ENCODE data around the gene CHAC1.

Gene CHAC1

GRCh38 chr15:40925495-40925862, 27.8 kb upstream of the CHAC1 start:
- no peak for DNase-seq

DNA sequence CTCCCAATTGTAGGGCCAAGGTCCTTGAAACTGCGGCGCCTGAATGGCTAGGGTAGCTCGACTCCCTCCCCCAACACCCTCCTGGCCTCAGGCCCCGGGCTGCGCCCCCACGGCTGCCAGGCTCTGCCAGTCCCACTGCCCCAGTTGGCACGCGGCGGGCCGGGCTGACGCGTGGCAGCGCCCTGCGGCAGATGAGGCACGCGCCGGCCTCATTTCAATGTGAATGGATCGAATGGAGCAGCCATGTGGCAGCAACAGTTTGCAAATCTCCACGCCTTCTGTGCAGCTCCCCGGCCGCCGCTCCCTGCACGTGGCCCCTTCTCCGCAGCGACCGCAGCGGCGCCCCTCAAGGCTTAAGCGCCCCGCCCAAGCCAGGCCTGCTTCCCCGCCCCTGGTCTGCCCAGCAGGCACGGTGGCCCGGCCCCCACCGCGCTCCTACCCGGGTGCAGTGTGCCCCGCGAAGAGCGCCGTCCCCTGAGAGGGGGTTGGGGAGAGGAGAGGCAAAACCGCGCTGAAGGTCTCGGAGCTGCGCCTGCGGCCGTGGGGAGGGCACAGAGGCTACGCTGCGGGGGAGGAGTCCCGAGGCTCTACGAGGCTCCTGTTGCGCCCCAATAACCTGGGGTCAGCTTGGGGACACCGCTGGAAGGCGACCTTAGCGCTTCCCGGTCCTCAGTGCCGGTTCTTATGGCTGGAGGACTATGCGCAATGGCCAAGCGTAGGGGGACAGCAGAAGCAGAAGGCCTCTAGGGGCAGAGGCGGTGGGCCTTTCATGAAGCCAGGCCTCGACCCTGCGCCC, 27.2 kb upstream of the CHAC1 start:
- no peak for DNase-seq

DNA sequence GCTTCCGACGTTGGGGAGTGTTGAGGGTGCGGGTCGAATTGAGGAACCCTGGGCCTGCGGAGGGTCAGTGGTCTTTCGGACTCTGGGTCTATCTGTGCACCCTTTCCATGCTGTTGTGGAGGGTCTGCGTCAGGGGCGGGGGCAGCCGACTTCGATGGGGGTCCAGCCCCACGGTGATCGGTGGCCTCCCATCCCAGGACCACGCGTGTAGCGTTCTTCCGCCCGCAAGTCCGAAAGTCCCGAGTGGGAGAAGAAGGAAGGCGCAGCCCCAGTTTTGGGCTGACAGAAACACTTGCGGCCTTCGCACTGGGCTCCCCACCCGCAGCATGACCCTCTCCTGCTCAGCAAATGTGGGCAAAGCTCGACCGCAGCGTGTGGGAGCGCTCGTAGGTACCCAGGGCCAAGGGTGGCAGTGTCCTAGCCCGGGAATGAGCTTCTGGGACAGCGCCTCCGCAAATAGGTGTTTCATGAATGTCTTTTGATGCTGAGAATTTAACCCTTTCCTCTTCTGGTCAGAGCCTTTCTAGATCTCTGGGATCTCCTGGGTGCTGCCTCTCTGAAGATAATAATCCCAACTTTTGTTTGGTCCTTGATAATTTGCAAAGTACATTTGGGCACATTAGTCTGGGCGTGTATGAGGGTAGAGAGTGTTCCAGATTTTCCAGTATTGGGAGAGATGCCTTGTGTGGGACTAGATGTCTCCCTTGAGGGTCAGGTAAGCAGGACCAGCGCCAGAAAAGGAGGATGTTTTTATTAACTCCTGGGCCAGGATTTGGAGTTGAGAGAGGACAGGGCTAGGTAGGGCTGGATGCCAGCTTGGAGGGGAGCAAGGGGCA, 26.4 kb upstream of the CHAC1 start:
- DNase-seq = no peak

- no peak for DNase-seq
Measured at GRCh38 chr15:40927495-40927872, 25.8 kb upstream of the CHAC1 start.

DNA sequence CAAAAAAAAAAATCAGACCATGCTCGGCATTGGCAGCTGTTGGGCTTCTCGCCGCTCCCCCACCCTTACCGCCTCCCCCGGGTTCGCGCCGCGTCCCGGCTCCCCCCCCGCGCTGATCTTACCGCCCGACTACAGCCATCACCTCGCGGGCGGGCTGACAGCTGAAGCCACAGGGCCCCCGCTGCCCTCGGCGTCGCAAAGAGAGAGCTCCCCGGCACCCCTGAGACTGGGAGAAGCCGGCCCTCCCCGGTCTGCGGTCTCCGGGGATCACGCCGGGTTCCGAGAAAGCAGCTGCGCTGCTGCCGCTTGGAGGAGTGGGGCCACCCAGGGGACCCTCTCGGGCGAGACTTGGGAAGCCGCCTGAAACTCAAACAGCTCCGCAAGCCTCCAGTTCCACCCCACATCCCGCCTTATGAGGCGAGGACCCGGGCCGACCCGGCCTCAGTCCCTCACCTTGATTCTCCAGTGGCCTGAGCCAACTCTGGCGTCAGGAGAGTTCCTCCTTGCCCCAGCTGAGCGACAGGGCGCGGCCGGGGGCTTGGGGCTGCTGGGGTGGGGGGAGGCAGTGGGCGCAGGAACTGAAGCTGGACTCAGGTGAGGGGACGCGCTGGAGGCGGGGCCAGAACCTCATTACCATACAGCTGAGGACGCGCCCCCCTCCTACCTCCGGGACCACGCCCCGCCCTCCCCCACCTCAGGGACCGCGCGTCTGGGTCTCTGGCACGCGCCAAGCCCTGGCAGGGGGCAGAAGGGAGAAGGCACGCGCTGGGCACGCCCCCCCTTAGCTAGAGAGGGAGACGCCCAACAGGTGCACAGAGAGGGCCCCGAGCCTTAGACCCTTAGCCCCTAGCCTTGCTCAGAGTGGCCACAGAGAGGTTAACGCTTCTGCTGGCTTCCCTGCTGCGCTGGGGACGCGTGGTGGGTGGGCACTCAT, 25.1 kb upstream of the CHAC1 start:
- no peak for DNase-seq

- DNase-seq = peak; percentile 12
Measured at GRCh38 chr15:40928821-40929659, 24.2 kb upstream of the CHAC1 start, which contains the start of gene DLL4. Gene DLL4, plus strand, starts transcription at chr15:40929340. Its CDS starts 329 bp downstream, at chr15:40929669.

- DNase-seq = peak; percentile 32
Measured at GRCh38 chr15:40929660-40930429, 23.4 kb upstream of the CHAC1 start.

GRCh38 chr15:40930430-40931299, 22.6 kb upstream of the CHAC1 start:
- DNase-seq = no peak

DNA sequence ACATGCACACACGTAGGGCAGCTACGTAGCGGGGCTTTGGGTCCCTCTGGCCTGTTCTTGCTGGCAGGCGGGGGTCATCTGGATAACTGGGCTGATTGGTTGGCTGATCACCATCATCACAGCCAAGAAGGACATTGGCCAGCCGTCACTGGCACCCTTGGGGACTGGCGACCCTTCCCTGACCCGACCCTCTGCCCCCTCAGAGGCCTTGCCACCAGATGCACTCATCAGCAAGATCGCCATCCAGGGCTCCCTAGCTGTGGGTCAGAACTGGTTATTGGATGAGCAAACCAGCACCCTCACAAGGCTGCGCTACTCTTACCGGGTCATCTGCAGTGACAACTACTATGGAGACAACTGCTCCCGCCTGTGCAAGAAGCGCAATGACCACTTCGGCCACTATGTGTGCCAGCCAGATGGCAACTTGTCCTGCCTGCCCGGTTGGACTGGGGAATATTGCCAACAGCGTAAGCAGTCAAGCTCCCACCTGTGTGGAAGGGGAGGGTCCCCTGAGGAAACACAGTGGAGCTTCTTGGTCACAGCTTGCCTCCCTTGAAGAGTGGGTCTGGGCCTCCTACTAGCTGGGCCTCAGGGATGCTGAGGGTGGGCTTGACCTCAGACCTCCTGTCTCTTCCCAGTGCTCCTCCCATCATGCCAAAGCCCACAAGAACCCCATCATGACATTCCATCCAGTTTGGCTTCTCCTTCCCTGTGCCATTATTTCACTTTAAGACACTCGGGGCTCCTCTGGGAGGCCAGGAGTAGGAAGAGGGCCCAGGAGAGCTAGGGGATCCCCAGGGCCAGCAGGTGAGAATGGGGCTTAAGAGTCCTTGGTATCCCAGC, 21.8 kb upstream of the CHAC1 start:
- no peak for DNase-seq

DNA sequence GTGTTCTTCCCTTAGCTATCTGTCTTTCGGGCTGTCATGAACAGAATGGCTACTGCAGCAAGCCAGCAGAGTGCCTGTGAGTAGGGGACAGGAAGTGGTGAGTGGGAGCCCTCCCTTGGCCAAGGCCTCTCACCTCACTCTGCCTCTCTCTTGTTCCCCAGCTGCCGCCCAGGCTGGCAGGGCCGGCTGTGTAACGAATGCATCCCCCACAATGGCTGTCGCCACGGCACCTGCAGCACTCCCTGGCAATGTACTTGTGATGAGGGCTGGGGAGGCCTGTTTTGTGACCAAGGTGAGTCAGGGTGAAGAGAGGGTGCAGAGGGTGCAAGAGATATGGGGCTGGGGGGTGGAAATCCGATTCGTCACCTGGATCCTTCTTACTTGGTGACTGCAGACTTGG, 21.1 kb upstream of the CHAC1 start:
- DNase-seq = no peak

DNA sequence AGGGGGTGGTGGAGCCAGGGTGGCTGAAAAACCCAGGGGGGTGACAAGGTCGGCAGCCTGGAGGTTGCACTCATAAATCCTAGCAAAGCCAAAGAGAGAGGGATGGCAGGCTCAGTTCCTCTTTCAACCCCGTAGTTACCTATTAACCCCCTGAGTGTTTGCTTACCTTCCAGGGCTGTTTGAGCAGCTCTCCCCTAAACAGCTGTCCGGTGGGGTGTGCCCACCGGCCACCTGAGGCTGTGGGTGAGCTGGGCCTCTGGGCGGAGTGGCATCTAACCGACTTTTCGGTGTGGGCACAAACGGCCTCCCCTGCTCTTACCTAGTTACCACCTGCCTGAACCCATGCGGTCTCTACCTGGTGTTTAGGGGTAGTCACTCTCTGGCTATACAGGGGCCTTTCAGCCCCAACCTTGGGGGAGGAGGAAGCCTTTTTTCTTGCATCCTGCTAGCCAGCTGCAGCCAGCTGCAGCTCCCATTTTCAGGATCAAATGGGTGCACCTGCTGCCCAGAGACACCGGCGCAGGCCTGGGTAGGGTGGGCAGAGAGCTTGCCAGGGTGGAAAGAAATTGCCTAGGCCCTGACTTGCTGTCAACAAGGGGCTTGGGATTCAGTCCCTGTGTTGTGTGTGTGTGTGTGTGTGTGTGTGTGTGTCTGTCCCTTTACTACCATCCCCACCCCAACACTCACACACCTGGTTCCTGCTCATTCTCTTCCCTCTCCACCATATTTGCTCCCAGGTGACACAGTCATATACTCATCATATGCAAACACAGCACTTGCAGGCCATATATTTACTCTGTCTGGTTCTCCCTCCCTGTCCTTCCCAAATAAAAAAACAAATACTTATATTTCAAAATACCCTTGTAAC, 20.4 kb upstream of the CHAC1 start:
- no peak for DNase-seq

DNA sequence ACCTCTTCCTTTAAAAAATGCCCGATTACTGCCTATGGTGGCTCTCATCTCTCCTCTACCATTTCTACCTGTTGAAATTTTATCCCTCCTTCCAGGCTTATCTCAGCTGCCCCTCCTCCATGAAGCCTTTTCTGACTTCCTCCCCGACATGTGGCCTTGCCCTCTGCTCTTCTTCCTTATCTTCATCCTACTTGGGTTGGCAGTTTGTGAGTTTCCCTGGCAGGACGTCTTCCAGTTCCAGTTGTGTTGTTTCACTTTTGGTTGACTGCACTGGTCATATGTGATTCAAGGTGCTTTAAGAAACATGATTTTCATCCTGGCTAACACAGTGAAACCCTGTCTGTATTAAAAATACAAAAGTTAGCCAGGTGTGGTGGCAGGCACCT, 19.8 kb upstream of the CHAC1 start:
- DNase-seq = no peak

GRCh38 chr15:40934457-40934856, 18.8 kb upstream of the CHAC1 start:
- no peak for DNase-seq

GRCh38 chr15:40936234-40936708, 17.0 kb upstream of the CHAC1 start:
- DNase-seq = no peak

DNA sequence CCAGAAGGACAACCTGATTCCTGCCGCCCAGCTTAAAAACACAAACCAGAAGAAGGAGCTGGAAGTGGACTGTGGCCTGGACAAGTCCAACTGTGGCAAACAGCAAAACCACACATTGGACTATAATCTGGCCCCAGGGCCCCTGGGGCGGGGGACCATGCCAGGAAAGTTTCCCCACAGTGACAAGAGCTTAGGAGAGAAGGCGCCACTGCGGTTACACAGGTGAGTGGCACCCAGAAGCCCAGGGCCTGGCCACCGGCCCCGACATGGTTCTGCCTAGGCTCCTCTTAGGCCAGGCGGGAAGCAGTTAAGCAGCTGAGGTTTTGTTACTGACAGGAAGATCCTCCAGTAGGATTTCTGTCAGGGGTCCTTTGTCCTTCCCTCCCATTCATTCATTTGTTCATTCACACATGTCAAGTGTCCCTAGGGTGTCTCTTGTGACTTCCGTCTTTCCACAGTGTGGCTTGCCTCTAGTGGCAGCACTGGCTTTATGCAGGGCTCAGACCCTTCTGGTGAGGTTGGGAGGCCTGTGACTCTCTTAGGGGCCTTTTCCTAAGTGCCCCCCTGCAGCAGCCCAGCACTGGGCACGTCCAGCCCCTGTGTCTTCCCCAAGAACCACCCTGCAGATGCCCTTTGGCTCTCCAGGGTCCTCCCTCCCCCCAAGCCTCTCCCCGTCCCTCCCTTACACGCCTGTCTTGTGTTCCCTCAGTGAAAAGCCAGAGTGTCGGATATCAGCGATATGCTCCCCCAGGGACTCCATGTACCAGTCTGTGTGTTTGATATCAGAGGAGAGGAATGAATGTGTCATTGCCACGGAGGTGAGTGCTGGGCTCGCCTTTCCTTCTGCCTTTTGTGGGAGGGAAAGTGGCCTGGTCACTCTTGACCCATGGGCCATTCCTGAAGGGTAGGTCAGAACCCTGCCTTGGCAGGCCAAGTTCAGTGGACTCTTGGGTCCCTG, 16.3 kb upstream of the CHAC1 start:
- peak; percentile 47 for DNase-seq

- peak; percentile 32 for DNase-seq
Measured at GRCh38 chr15:40937762-40938535, 15.3 kb upstream of the CHAC1 start.

Data from NCI-H226 (cell line).